ENCODE results near the gene CLUH. TPM values are rescaled to one million over a fixed set of nuclear protein-coding genes. Genes with fewer than 3 reads are reported as not detected.

The CLUH gene
- total and polyA plus RNA-seq, 12 donors = 55.6 to 198 (median 167) TPM

- peak overlapping the region in 6 of 10 donors; percentile 85 to 99 (median 94) for H3K27ac ChIP-seq
- DNase-seq = no peak
- ATAC-seq = no peak
- WGBS, 2 donors = 69 to 82% methylated on average over 7 of the region's 7 CpGs
- no peaks in the 10 kb centered on the region for H3K27me3 ChIP-seq
- no peaks in the 10 kb centered on the region for H3K9me3 ChIP-seq
- peak overlapping the region in 1 of 10 donors; percentile 99 for H3K4me3 ChIP-seq
- intact Hi-C loops (cut with DNase I) = loop anchor here in 1 of 10 donors (10.0 kb wide), 1 partner anchor 310 kb away; no protein-coding TSS in a partner anchor
- no peak for TF ChIP-seq CTCF (IDR thresholded peaks at IDR 0.05)
- H3K4me1 ChIP-seq = peaks cover 11 to 62% (median 44%) of the 10 kb centered on the region in 9 donors
- peaks cover 0 to 43% (median 34%) of the 10 kb centered on the region in 9 donors for H3K36me3 ChIP-seq
Measured at GRCh38 chr17:2705263-2705662, 6.3 kb downstream of the CLUH start.

- H3K27ac ChIP-seq = peak overlapping the region in 2 of 10 donors; percentile 52 to 92
- intact Hi-C loops (cut with DNase I) = loop anchor here in 1 of 10 donors (10.0 kb wide), 1 partner anchor 310 kb away; no protein-coding TSS in a partner anchor
Measured at GRCh38 chr17:2704890-2705248, 6.7 kb downstream of the CLUH start.

GRCh38 chr17:2704031-2704889 is 7.3 kb downstream of the CLUH start:
- DNase-seq (no peak), ATAC-seq (no peak)
- no peak for TF ChIP-seq CTCF (IDR thresholded peaks at IDR 0.05)
- H3K4me1 ChIP-seq = peaks cover 10 to 52% (median 34%) of the 10 kb centered on the region in 9 donors
- H3K27ac ChIP-seq = peak overlapping the region in 4 of 10 donors; percentile 21 to 92 (median 46)
- intact Hi-C loops (cut with DNase I) = loop anchor here in 1 of 10 donors (10.0 kb wide), 1 partner anchor 309 kb away; no protein-coding TSS in a partner anchor
- H3K9me3 ChIP-seq = no peaks in the 10 kb centered on the region
- no peak overlapping the region for H3K4me3 ChIP-seq
- H3K27me3 ChIP-seq = no peaks in the 10 kb centered on the region
- peaks cover 0 to 53% (median 41%) of the 10 kb centered on the region in 9 donors for H3K36me3 ChIP-seq
- 70 to 74% methylated on average over 37 to 38 of the region's 38 CpGs for WGBS, 2 donors

More at GRCh38 chr17:2704890-2705248, 6.7 kb downstream of the CLUH start:
- no peak for TF ChIP-seq CTCF (IDR thresholded peaks at IDR 0.05)
- 54 to 59% methylated on average over 4 of the region's 4 CpGs for WGBS, 2 donors
- no peaks in the 10 kb centered on the region for H3K27me3 ChIP-seq
- H3K36me3 ChIP-seq = peaks cover 0 to 47% (median 38%) of the 10 kb centered on the region in 9 donors
- H3K4me1 ChIP-seq = peaks cover 10 to 58% (median 40%) of the 10 kb centered on the region in 9 donors
- H3K9me3 ChIP-seq = no peaks in the 10 kb centered on the region
- H3K4me3 ChIP-seq = no peak overlapping the region
- no peak for DNase-seq
- no peak for ATAC-seq

- Histone ChIP-seq H3K27me3 (no peaks in the 10 kb centered on the region), H3K4me3 (no peak overlapping the region), H3K36me3 (peaks cover 5 to 60% (median 47%) of the 10 kb centered on the region in 9 donors), H3K4me1 (peaks cover 6 to 45% (median 27%) of the 10 kb centered on the region in 9 donors), H3K9me3 (no peaks in the 10 kb centered on the region), H3K27ac (peak overlapping the region in 3 of 10 donors; percentile 40 to 92 (median 52))
- no peak for TF ChIP-seq CTCF (IDR thresholded peaks at IDR 0.05)
- DNase-seq (no peak), ATAC-seq (no peak)
- WGBS, 2 donors = 84 to 87% methylated on average over 15 to 16 of the region's 16 CpGs
- intact Hi-C loops (cut with DNase I) = loop anchor here in 1 of 10 donors (10.0 kb wide), 1 partner anchor 309 kb away; no protein-coding TSS in a partner anchor
Measured at GRCh38 chr17:2703606-2704005, 8.0 kb downstream of the CLUH start.
